ENCODE data around the gene RPE. TPM values are rescaled to one million over a fixed set of nuclear protein-coding genes. Genes with fewer than 3 reads are reported as not detected.

The RPE gene
- polyA plus RNA-seq, 1 experiment, result 73.3 TPM

- TF ChIP-seq CTCF (IDR thresholded peaks at IDR 0.05; ENCODE audit: low read depth, low read length), result no peak
- Histone ChIP-seq H3K9me3 (ENCODE audit: control insufficient read depth, insufficient read depth, low read length) (no peaks in the 10 kb centered on the region), H3K27ac (ENCODE audit: low read depth, low read length) (no peak overlapping the region), H3K27me3 (ENCODE audit: control insufficient read depth, insufficient read depth, low read length) (no peaks in the 10 kb centered on the region), H3K4me3 (ENCODE audit: low read depth, low read length) (no peak overlapping the region)
- no peak for DNase-seq (ENCODE audit: low read depth, low spot score)
- ChIA-PET CTCF (no interaction called here), POLR2A (no interaction called here)
Measured at GRCh38 chr2:210063306-210063705, 60.9 kb downstream of the RPE start.

Other genes with a start within 250 kb of the RPE start
- gene UNC80, start 230.8 kb upstream of the RPE start, polyA plus RNA-seq (2011; rRNA removed), result not detected in 2 replicates
- 5.6 and 8.9 TPM in 2 replicates for gene KANSL1L, start 168.8 kb downstream of the RPE start, polyA plus RNA-seq (2011; rRNA removed)
- gene ACADL, start 222.8 kb downstream of the RPE start, polyA plus RNA-seq (2011; rRNA removed), result not detected in 2 replicates

Measured in AG04450 (cell line).